Measurements from ENCODE around the gene ZDHHC12.
"Not testable (repeated sequence)": the region's sequence is repeated elsewhere in the genome, so short reads cannot be mapped to it uniquely, and the experiment has no call there.

DNA sequence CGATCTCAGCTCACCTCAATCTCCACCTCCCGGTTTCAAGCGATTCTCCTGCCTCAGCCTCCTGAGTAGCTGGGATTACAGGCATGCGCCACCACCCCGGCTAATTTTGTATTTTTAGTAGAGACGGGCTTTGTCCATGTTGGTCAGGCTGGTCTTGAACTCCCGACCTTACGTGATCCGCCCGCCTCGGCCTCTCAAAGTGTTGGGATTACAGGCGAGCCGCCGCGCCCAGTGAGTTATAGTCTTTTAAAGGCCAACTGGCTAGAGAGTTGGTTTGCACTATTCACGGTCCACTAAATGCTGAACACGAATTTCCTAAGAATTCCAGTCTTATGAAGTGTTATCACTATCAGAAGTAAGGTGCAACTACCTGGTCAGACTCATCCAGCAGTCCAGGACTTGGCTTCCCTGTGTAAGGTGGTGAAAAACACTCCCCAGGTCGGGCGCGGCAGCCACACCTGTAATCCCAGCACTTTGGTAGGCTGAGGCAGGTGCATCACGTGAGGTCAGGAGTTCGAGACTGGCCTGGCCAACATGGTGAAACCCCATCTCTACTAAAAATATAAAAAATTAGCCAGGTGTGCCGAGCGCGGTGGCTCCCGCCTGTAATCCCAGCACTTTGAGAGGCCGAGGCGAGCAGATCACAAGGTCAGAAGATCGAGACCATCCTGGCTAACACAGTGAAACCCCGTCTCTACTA, 24.7 kb downstream of the ZDHHC12 start:
- TF ChIP-seq ZNF76 (tag by site-specific recombination; IDR thresholded peaks at IDR 0.05; ENCODE audit: borderline replicate concordance, low read depth); ZNF629 (tag by site-specific recombination; IDR thresholded peaks at IDR 0.05); KLF16 (tag by site-specific recombination; IDR thresholded peaks at IDR 0.05); KLF1 (tag by site-specific recombination; IDR thresholded peaks at IDR 0.05); SP2 (tag by site-specific recombination; IDR thresholded peaks at IDR 0.05); BCL11A (tag by site-specific recombination; IDR thresholded peaks at IDR 0.05; ENCODE audit: low read depth): not testable (repeated sequence)
- TF ChIP-seq, protein P1, sequence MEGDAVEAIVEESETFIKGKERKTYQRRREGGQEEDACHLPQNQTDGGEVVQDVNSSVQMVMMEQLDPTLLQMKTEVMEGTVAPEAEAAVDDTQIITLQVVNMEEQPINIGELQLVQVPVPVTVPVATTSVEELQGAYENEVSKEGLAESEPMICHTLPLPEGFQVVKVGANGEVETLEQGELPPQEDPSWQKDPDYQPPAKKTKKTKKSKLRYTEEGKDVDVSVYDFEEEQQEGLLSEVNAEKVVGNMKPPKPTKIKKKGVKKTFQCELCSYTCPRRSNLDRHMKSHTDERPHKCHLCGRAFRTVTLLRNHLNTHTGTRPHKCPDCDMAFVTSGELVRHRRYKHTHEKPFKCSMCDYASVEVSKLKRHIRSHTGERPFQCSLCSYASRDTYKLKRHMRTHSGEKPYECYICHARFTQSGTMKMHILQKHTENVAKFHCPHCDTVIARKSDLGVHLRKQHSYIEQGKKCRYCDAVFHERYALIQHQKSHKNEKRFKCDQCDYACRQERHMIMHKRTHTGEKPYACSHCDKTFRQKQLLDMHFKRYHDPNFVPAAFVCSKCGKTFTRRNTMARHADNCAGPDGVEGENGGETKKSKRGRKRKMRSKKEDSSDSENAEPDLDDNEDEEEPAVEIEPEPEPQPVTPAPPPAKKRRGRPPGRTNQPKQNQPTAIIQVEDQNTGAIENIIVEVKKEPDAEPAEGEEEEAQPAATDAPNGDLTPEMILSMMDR (tag by site-specific recombination; IDR thresholded peaks at IDR 0.05) = not testable (repeated sequence)
- TF ChIP-seq, protein P2, sequence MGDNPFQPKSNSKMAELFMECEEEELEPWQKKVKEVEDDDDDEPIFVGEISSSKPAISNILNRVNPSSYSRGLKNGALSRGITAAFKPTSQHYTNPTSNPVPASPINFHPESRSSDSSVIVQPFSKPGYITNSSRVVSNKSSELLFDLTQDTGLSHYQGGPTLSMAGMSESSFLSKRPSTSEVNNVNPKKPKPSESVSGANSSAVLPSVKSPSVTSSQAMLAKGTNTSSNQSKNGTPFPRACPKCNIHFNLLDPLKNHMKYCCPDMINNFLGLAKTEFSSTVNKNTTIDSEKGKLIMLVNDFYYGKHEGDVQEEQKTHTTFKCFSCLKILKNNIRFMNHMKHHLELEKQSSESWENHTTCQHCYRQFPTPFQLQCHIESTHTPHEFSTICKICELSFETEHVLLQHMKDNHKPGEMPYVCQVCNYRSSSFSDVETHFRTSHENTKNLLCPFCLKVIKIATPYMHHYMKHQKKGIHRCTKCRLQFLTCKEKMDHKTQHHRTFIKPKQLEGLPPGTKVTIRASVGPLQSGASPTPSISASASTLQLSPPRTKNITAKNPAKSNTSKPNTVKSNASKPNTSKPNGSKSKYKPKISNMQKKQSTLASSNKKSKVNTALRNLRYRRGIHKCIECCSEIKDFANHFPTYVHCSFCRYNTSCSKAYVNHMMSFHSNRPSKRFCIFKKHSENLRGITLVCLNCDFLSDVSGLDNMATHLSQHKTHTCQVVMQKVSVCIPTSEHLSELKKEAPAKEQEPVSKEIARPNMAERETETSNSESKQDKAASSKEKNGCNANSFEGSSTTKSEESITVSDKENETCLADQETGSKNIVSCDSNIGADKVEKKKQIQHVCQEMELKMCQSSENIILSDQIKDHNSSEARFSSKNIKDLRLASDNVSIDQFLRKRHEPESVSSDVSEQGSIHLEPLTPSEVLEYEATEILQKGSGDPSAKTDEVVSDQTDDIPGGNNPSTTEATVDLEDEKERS (tag by site-specific recombination; IDR thresholded peaks at IDR 0.05) = not testable (repeated sequence)
- TF ChIP-seq, protein P3, sequence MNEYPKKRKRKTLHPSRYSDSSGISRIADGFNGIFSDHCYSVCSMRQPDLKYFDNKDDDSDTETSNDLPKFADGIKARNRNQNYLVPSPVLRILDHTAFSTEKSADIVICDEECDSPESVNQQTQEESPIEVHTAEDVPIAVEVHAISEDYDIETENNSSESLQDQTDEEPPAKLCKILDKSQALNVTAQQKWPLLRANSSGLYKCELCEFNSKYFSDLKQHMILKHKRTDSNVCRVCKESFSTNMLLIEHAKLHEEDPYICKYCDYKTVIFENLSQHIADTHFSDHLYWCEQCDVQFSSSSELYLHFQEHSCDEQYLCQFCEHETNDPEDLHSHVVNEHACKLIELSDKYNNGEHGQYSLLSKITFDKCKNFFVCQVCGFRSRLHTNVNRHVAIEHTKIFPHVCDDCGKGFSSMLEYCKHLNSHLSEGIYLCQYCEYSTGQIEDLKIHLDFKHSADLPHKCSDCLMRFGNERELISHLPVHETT (tag by site-specific recombination; IDR thresholded peaks at IDR 0.05) = not testable (repeated sequence)

Data from HEK293 (cell line).